Hepatic stellate cell (primary cell): Measurements from ENCODE around the gene LINC00237.

Source experiments
- DNase-seq: peaks from one replicate; pipeline ENCODE4 v3.0.0; 2011; ENCODE audit warnings: low spot score

The LINC00237 gene

GRCh38 chr20:21106171-21107017, at the start of gene LINC00237:
LINC00237 (minus strand) TSS chr20:21106358.
- DNase-seq: no peak

- no peak for DNase-seq
Measured at GRCh38 chr20:21155268-21155667, 49.1 kb upstream of the LINC00237 start.

- DNase-seq: no peak
Measured at GRCh38 chr20:21154692-21155091, 48.5 kb upstream of the LINC00237 start.

GRCh38 chr20:21151791-21152190, 45.6 kb upstream of the LINC00237 start:
- DNase-seq: no peak

GRCh38 chr20:21149344-21149743, 43.2 kb upstream of the LINC00237 start:
- DNase-seq: no peak

- DNase-seq: no peak
Measured at GRCh38 chr20:21147593-21147992, 41.4 kb upstream of the LINC00237 start.

GRCh38 chr20:21146215-21146614, 40.1 kb upstream of the LINC00237 start:
- DNase-seq: no peak

GRCh38 chr20:21145424-21145823, 39.3 kb upstream of the LINC00237 start:
- no peak for DNase-seq

GRCh38 chr20:21143194-21143890, 37.2 kb upstream of the LINC00237 start:
- no peak for DNase-seq

- DNase-seq: no peak
Measured at GRCh38 chr20:21141825-21142224, 35.7 kb upstream of the LINC00237 start.

- DNase-seq: no peak
Measured at GRCh38 chr20:21139881-21140566, 33.9 kb upstream of the LINC00237 start.

GRCh38 chr20:21137078-21137477, 30.9 kb upstream of the LINC00237 start:
- no peak for DNase-seq

- no peak for DNase-seq
Measured at GRCh38 chr20:21136015-21136732, 30.0 kb upstream of the LINC00237 start.

- DNase-seq: no peak
Measured at GRCh38 chr20:21134883-21135493, 28.8 kb upstream of the LINC00237 start.

- DNase-seq: no peak
Measured at GRCh38 chr20:21133917-21134622, 27.9 kb upstream of the LINC00237 start.

- no peak for DNase-seq
Measured at GRCh38 chr20:21133404-21133803, 27.2 kb upstream of the LINC00237 start.

- DNase-seq: no peak
Measured at GRCh38 chr20:21129861-21130260, 23.7 kb upstream of the LINC00237 start.

GRCh38 chr20:21127201-21127981, 21.2 kb upstream of the LINC00237 start:
- DNase-seq: no peak

- DNase-seq: no peak
Measured at GRCh38 chr20:21126581-21126870, 20.4 kb upstream of the LINC00237 start.

- peak; percentile 87 for DNase-seq
Measured at GRCh38 chr20:21125849-21126580, 19.9 kb upstream of the LINC00237 start, which contains the start of gene KIZ. KIZ (plus strand) TSS chr20:21126082; CDS start chr20:21126116, 34 bp downstream.
